Measurements from ENCODE around the gene CAT. TPM values are rescaled to one million over a fixed set of nuclear protein-coding genes. Genes with fewer than 3 reads are reported as not detected.

Gene CAT
- total RNA-seq, 1 donor from 2014 or later, result 51.8 TPM

GRCh38 chr11:34509336-34509876 is 70.7 kb downstream of the CAT start:
- Mint-ChIP-seq H3K27me3 (no peaks in the 10 kb centered on the region), H3K9me3 (ENCODE audit: low read depth) (no peaks in the 10 kb centered on the region), H3K27ac (no peak overlapping the region), H3K36me3 (ENCODE audit: insufficient read depth) (no peaks in the 10 kb centered on the region), H3K4me1 (ENCODE audit: low read depth) (peaks cover 21% of the 10 kb centered on the region), H3K4me3 (ENCODE audit: low read depth) (no peak overlapping the region)
- DNase-seq (ENCODE audit: low spot score, unreplicated experiment), result no peak
- no peak for TF ChIP-seq CTCF (IDR thresholded peaks at IDR 0.05; ENCODE audit: unreplicated experiment)

- no peak for DNase-seq (ENCODE audit: low spot score, unreplicated experiment)
- Mint-ChIP-seq H3K9me3 (ENCODE audit: low read depth) (no peaks in the 10 kb centered on the region), H3K36me3 (ENCODE audit: insufficient read depth) (no peaks in the 10 kb centered on the region), H3K4me3 (ENCODE audit: low read depth) (no peak overlapping the region), H3K27ac (no peak overlapping the region), H3K4me1 (ENCODE audit: low read depth) (peaks cover 23% of the 10 kb centered on the region), H3K27me3 (no peaks in the 10 kb centered on the region)
- no peak for TF ChIP-seq CTCF (IDR thresholded peaks at IDR 0.05; ENCODE audit: unreplicated experiment)
Observed at GRCh38 chr11:34510218-34510617, 71.5 kb downstream of the CAT start.

GRCh38 chr11:34510673-34511072 is 71.9 kb downstream of the CAT start:
- no peak for DNase-seq (ENCODE audit: low spot score, unreplicated experiment)
- Mint-ChIP-seq H3K36me3 (ENCODE audit: insufficient read depth) (no peaks in the 10 kb centered on the region), H3K27ac (no peak overlapping the region), H3K4me1 (ENCODE audit: low read depth) (peaks cover 23% of the 10 kb centered on the region), H3K4me3 (ENCODE audit: low read depth) (no peak overlapping the region), H3K9me3 (ENCODE audit: low read depth) (no peaks in the 10 kb centered on the region), H3K27me3 (no peaks in the 10 kb centered on the region)
- no peak for TF ChIP-seq CTCF (IDR thresholded peaks at IDR 0.05; ENCODE audit: unreplicated experiment)

GRCh38 chr11:34512840-34513681 is 74.3 kb downstream of the CAT start:
- peaks cover 23% of the 10 kb centered on the region for H3K4me1 Mint-ChIP-seq (ENCODE audit: low read depth)
- no peaks in the 10 kb centered on the region for H3K9me3 Mint-ChIP-seq (ENCODE audit: low read depth)
- H3K4me3 Mint-ChIP-seq (ENCODE audit: low read depth), result no peak overlapping the region
- DNase-seq (ENCODE audit: low spot score, unreplicated experiment), result peak; percentile 49
- no peaks in the 10 kb centered on the region for H3K27me3 Mint-ChIP-seq
- peak; percentile 78 for TF ChIP-seq CTCF (IDR thresholded peaks at IDR 0.05; ENCODE audit: unreplicated experiment)
- no peaks in the 10 kb centered on the region for H3K36me3 Mint-ChIP-seq (ENCODE audit: insufficient read depth)
- peak overlapping the region; percentile 90 for H3K27ac Mint-ChIP-seq

GRCh38 chr11:34513682-34514449 is 75.1 kb downstream of the CAT start, which contains the start of gene ELF5:
Gene ELF5, minus strand, starts transcription at chr11:34513794. Its CDS starts 8,045 bp downstream, at chr11:34505749.
- H3K9me3 Mint-ChIP-seq (ENCODE audit: low read depth), result no peaks in the 10 kb centered on the region
- H3K27ac Mint-ChIP-seq, result peak within 1 kb of the TSS; percentile 90
- peak; percentile 14 for DNase-seq (ENCODE audit: low spot score, unreplicated experiment)
- TF ChIP-seq CTCF (IDR thresholded peaks at IDR 0.05; ENCODE audit: unreplicated experiment), result no peak
- H3K36me3 Mint-ChIP-seq (ENCODE audit: insufficient read depth), result no peaks in the 10 kb centered on the region
- H3K27me3 Mint-ChIP-seq, result no peaks in the 10 kb centered on the region
- H3K4me1 Mint-ChIP-seq (ENCODE audit: low read depth), result peaks cover 23% of the 10 kb centered on the region
- H3K4me3 Mint-ChIP-seq (ENCODE audit: low read depth), result peak within 1 kb of the TSS; percentile 12

Data from progenitor cell of endocrine pancreas (in vitro differentiated cells).